SIG-M5 treated with dmso at 0.1 percent for 504 hours (cell line): ENCODE data around the gene PRL.

Source experiments
- DNase-seq: peaks from one replicate; lab custom pipeline; 2025; ENCODE audit not compliant: unreplicated experiment; lab: John Stamatoyannopoulos, UW

Gene PRL

DNA sequence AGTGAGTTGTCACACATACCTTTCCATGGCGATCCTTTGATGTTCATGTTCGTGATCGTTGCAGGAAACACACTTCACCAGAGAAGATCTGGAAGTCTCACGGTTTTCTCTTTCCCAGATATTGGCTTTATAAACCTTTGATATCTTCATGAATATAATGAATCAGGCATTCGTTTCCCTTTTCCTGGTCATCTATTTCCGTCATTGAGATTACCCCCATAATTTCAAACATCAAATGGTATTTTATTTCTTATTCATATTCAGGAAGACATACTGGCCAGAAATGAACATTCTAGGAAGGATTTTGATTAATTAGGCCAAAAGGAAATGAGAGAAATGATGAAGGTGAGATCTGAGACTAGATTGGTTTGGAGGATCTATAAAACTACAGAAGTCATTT is at the start of gene PRL:
Gene PRL, minus strand, starts transcription at position 101 of the 400 bp plus-strand sequence. Its CDS starts 54 bp downstream, at position 47.
- no peak for DNase-seq

DNA sequence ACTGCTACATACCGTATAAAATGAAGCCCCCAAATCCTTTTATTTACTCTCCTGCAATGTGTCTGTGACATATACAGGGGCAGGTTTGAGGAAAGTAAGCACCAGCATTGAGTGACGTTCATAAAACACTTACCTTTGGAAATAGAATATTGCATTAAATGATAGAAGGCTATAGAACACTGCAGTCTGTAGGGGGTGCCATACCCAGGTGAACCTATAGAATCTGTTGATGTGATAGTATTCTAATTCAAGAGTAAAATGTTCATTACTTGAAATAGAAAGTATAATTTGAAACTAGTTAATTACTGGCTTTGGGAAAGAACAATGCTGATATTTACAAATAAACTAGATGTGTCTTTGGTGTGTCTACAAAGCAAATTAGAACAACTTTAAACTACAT is 47.0 kb upstream of the PRL start:
- no peak for DNase-seq

DNA sequence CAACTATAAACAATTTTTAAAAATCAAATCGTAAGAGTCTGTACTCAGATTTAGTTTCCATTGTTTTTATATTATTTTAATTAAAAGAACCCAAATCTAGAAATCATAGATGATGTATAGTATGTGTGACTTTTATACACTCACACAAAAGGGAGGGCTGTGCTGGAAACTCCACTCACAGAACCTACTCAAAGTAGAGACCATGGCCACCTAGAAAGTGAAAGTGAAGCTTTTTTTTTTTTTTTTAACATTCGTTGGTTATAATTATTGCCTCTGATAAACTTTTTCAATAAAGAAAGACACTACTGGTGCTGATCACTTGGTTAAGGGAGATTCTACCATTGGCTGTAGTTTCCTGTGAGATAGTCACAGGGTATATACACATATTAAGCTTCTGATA is 37.9 kb upstream of the PRL start:
- DNase-seq, result no peak

DNA sequence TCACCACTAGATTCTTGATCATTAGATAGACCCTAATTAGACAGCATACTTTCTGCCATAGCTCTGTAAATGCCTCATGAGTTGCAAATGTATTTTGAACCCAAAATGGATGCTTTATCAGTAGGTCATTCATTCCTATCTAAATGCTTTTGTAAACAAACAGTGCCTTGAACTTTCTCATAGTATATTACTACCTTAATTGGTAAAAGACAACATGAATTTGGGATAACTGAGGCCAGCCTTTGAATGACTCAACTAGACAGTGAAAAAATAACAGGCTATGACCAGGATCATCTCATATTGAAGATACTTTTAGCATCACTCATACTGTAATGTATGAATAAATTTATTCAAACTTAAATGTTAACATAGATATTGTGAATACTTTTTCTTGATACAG is 37.0 kb upstream of the PRL start:
- no peak for DNase-seq

DNA sequence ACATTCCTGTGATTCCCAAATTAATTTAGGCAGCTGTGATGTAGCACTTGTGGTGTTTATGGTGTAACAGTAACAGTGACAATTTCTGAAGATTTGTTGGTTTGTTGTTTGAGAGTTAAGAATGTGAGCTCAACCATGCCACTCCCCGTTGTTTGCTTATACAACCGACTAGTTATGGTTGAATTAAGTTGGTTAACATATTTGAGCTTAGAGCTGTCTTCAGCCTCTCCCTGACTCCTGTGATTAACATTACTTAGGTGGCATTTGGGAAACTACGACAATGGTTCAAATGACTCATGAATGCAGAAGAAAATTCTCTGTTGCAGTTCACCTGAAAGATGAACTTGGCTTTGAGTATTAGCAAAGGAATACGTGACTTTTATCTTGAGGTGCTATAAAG is 35.9 kb upstream of the PRL start:
- no peak for DNase-seq

DNA sequence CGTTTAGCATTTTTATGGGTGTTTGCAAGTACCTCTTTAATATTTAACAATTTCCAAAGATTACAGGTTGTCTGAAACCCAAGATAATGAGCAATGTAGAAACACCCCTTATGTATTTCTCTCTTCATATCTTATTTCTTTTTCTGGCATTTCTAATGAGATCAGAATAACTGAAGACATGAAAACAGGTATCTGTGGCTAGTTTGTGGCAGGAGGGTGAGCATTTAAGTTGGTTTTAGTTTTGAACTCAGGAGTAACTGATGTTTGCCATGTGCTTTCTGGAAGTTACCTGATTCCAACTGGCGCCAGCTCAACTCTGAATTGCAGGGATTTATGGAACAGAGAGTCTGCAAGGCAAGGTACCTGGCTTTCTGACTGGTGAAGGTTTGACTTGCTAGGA is 35.4 kb upstream of the PRL start:
- no peak for DNase-seq

DNA sequence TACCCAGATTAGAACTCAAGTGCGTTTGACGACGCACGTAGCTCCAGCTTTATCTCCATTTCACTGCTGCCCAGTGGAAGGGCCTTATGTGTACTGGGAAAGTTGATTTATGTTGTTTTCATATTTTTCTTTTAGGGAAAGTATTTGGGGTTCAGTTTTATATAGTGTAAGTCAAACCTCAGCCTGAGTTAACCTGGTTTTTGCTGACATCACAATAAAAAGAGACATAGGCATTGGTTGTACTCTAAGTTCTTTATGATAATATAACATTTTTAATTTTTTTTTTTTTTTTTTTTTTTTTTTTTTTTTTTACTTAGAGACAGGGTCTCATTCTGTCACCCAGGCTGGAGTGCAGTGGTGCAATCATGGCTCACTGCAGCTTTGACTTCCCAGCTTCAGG is 34.1 kb upstream of the PRL start:
- no peak for DNase-seq

DNA sequence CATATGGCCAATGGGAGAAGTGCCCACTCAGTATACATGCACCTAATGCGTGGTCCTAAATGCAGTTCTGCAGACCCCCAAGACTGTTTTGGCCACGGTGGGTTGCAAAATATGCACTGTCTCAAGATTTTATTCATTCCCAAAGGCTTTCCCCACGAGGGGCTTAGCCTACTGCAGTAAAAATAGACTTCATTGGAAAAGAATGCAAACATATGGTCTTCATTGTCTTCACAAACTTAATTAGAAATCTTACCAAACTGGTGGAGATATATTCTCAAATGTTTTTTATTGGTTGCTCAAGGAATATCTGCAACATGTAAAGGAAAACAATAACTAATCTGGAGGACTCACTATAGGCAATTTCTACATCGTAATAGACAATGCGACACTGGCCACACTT is 31.6 kb upstream of the PRL start:
- DNase-seq, result no peak

DNA sequence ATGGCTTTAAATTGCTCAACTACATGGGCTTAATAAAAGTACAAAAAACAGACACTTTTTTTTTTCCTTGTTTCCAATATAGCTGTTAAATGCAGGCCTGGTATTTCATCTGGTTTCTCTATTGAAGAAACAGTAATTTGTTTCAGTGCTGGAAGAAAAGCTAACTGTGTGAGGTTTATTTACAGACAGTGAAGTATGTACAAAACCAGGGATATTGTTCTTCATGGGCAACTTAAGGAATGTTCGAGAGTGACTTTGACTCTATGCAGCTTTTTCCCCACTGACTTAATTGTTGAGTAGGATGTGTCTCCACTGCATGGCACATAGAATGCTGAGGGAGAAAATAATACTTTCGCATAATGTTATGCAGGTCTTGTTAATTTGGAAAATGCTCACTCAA is 31.0 kb upstream of the PRL start:
- DNase-seq, result no peak

DNA sequence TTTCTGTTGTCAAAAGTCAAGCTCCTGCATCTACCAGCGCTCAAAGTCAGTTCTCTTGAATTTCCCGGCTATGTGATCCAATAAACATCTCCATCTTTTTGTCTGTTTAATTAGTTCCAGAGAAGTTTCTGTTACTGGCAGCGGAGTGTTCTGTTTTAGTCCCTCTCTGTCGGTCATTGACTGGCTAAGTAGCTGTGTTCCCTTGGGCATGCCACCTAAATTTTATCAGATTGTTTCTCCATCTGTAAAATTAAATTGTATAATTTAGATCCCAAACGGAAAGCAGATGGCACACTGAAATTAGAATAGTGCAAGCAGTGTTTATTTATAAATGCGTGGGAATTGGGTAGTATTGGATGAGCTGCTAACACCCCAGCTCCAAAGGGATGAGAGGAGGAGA is 29.7 kb upstream of the PRL start:
- DNase-seq, result no peak

DNA sequence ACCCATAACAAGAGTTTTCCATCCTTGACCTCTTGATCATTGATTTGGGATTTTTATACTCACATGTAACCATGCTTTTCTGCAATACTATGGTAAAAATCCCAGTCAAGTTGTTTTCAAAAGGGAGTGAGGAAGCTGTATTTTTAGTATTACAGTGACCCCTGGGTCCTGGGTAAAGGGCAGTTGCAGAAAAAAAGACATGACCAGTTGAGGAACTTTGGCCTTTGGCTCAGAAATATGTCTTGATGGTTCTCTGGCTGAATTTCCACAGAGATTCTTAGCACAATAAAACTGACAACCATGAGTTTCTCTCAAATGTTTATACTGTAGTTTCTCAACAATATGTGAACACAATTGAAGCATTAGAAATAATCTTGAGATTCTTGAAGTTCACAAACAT is 28.6 kb upstream of the PRL start:
- DNase-seq, result no peak

DNA sequence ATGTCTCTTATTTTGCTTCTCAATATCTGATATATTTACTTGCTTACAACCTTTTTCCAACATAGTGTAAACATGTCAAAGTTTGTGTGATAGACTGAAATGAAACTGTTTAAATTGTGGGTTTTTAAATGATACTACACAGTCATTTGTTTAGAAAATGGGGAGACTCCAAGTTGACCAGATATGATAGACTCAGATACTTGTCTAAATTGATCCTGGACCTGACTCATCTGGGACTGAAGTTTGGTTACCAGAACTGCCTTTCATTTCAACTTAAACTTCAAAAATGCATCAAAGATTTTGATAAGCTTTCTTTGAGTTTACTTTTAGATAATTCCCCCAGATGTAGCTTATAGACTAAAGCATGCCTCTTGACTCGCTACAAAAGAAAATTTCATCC is 27.0 kb upstream of the PRL start:
- no peak for DNase-seq

DNA sequence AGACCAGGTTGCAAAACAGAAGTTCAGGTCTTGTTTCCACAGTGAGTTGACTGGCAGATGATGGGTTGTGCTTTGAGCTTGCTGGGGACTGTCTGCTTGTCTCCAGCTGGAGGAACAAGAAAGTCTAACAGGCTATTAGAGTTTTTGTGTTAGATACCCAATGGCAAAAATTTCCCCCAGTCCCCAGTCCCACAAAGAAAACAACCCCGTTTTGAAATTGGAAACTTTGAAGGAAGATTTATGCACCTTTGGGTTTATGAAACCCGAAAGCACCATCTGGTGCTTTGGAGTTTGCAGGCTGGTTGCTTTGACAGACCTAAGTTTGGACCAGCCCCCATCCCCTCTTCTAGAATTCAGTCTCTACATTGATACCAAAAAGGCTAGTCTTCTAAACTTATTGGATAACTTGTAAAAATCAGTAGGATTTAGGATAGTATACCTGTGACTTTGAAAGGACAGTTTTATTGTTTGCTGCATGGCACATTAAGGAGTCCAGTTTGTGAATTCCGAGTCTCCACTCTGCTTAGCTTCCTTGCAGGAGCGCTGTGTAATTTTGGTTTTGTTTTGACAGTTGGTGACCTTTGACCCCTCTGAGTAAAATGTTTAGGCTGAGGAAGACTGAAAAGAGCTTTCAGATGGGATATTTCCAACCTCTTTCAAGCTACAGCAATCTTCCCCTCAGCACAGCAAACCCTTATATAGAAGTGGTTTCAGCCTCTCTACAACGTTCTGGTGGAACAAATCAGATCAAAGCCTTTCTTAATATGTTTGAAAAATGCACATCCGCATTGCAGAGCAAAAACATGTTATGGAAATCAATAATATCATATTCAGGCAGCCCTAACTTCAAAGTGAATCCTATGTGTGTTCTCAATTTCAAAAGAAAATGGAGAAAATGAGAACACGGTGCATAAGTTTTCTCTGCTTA is 25.5 kb upstream of the PRL start:
- DNase-seq, result no peak

DNA sequence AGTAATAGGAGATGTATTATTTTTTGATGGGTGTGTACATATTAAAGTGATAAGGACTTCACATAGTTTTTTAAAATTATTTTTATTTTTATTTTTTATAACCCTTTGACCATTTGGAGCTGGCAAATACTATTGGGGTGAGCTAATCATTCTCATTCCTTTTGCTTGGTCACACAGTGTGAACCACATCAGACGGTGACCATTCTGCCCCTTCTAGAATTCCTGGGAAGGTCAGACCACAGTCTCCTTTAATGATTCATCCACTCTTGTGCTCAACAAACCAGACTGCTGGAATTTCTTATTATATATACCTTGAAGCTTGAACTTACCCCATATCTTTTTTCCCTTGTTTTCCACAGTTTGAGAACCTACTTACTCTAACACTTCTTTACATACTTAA is 23.9 kb upstream of the PRL start:
- DNase-seq, result no peak

DNA sequence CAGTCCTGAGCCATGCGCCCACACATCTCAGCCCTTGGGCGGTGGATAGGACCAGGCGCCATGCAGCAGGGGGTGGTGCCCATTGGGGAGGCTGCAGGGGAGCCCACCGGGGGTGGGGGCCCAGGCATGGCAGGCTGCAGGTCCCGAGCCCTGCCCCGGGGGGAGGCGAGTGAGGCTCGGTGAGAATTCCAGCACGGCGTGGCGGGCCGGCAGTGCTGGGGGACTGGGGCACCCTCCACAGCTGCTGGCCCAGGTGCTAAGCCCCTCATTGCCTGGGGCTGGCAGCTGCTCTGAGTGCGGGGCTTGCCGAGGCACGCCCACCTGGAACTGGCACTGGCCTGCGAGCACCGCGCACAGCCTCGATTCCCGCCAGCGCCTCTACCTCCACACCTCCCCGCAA is 21.6 kb upstream of the PRL start:
- DNase-seq, result no peak

DNA sequence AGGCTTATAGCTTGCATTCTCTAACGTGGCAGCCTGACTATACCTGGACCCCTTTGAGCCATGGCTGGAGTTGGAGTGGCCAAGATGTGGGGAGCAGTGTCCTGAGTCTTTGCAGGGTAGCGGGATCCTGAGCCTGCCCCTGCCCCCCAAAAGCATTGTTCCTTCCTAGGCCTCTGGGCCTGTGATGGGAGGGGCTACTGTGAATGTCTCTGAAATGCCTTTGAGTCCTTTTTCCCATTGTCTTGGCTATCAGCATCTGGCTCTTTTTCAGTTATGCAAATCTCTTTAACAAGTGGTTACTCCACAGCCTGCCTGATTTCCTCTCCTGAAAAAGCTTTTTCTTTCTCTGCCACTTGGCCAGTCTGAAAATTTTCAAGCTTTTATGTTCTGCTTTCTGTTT is 17.0 kb upstream of the PRL start:
- no peak for DNase-seq

DNA sequence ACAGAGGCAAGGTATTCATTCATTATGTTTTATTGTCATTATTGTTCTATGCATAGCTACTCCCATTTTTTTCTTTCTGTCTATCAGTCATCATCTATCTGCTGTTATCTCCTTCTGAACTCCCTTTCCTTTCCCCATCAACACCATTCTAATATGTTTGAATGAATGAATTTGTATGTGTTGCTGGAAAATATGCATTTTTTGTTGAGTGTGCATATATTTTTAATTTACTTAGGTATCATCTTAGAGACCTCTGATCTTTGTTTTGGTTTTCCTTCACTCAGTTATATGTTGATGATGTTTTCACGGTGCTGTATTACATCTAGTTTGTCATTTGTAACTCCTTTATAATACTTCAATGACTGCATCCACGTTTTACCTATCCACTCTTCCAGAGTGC is 12.1 kb upstream of the PRL start:
- no peak for DNase-seq

DNA sequence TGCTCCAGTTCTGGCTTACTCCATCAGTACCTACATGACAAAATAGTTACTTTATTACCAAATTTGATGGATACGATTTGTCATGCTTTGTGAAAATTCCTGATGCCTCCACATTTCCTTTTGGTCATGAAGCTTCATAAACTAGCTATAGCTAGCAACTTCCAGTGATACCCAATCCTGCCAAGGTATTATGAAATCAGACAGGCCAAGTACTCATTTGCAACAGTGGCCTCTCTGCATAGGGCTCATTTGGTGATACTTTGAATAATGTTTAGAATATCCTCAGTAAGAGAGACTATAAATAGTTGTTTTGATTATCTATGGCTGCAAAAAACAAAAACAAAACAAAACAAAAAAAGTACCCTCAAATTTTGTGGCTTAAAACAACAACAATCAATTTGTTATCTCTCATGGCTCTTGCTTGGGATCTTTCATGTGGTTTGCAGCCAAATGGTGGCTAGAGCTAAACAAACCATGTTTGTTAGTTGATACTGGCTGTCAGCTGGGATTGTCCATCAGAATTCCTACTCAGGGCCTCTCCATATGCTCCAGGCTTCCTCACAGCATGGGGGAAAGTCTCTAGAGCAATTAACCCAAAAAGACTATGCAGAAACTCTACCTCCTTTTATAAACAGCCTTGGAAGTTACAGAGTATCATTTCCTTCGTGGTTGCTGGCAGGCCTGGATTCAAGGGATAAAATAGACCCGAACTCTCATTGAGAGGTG is 10.1 kb upstream of the PRL start:
- DNase-seq, result no peak

DNA sequence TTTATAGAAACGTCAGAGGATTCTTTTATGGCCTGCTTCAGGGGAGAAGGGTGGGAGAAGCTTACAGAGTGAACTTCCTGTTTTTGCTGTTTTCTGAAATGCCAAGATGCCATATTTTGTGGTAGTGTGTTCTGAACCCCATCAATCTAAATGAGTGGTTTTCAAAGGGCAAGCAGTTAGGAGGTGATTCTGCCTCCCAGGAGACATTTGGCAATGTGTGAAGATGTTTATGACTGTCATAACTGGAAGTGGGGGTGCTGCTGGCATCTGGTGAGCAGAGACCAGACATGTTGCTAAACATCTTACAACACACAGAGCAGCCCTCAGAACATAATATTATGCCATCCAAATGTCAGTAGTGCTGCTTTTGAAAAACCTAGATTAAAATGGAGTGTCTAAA is 6.0 kb upstream of the PRL start:
- DNase-seq, result peak; percentile 59

DNA sequence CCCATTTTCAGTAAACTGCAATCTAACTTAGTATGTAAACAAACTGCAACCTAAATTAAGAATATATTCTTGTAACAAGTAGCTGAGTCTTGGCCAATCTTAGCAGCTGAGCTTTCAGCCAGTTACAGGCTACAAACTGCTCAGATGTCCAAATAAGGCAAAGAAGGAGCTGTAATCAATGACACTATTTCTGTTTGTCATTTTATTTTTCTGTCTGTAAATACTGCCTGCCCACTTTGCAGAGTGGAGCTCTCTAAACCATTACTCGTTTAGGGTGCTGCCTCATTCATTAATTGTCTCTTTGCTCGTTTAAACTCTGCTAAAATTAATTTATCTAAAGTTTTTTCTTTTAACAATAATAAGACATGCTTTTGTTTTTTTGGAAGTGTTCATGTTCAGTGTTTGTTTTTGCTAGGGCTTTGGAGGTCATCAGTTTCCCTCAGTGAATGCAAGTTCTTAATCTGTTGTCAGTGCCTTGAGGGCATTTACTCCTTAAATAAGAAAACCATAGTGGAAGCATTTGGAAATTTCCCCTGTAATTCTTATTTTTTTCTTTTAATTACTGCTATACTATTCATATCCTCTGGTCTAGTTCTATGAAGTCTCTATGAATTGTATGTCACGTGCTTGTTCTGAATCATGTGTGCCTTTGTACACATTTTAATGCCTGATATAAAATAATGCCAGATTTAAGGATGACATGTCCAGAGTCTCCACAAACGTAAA is 3.6 kb upstream of the PRL start:
- no peak for DNase-seq

DNA sequence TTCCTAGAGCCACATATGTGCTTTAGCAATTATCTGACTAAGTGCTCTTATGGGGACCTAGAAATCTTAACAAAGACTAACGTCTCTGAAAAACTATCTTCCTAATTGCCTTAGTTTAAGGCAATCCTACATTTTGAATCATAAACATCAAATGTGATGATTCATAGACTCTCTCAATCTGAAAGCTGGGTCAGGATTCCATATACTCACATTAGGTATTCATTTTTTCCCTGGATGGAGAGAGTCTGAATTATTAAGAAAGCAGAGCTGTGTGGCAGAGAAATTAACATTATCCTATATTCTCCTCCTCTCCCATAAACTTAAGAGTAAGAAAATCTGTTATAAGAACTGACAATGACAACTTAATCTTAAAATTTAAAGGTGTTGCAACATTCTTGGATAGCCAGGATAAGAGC is 1.6 kb upstream of the PRL start:
- no peak for DNase-seq

DNA sequence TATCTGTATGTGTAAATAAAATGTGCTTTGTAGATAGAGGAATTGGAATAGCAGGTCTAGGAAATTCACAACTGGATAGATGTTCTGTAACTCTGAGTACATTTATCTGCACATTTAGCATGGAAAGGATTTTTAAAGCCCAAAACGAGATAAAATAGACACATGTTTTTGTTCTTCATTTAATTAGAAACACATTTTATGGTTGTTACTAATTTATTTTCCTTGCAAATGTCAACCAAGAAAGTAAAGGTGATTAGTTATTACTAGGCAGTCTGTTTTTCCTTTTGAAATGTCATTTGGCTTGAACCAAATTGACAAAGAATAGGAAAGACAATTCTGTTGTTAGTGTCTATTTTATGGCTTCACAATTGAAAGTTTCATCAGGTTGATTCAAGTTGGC is 769 bp downstream of the PRL start:
- no peak for DNase-seq
